NCI-H1930 (cell line): ENCODE results near the gene RANBP3.

Experiments
- DNase-seq, 2 experiments: peaks; one replicate each; lab custom pipeline; 2025; lab: John Stamatoyannopoulos, UW

Gene RANBP3

DNA sequence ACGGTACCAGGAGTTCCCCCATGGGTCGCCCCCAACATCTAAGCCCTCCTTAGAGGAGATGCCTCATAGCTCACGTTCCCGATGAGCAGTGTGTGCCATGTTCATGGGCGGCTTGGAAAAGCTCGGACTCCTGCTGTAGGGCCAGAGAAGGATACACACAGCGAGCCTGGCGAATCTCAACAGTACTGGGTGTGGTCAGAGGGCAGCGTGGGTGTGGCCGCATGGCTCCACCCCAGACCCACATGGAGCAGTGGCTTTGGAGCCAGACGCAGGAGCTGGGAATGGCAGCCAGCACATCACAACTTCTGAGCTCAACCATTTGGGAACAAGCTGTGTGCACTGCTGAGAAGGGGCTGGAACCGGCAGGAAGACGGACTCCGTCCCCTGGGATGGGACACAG lies 48.3 kb downstream of the RANBP3 start:
- no peak for DNase-seq

DNA sequence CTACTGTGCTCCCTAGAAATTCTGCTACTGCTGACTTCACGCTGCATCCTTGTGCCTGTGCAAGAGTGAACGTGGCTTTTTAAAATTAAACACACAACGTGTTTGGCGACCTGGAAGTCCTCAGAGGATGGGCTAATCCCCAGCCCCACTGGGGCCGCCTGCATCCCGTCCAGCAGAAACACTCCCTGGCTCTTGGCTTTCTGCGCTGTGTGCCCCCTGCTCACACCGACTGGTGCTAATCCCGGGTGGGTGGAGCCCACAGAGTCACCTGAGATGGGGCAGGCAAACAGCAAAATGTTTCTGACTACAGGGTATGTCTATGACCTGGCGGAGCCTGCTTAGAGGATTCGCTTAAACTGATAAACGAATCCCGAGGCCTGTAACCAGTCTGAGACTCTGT lies 48.8 kb downstream of the RANBP3 start:
- DNase-seq = no peak

DNA sequence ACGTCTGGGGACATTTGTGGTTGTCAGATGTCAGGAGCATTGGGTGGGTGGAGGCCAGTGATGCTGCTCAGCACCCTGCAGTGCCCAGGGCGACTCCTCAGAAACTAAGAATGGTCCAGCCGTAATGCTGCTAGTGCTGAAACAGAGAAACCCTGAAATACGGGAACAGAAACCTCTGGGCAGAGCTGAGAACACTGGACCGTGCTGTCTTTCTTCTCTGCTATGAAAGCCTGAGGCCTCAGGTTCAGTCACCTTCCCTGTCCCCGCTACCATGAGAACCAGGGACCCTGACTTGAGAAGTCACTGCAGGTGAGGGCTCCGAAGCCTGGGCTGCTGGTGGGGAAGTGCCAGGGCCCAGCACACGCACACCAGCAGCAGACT lies 50.5 kb downstream of the RANBP3 start:
- DNase-seq = no peak

DNA sequence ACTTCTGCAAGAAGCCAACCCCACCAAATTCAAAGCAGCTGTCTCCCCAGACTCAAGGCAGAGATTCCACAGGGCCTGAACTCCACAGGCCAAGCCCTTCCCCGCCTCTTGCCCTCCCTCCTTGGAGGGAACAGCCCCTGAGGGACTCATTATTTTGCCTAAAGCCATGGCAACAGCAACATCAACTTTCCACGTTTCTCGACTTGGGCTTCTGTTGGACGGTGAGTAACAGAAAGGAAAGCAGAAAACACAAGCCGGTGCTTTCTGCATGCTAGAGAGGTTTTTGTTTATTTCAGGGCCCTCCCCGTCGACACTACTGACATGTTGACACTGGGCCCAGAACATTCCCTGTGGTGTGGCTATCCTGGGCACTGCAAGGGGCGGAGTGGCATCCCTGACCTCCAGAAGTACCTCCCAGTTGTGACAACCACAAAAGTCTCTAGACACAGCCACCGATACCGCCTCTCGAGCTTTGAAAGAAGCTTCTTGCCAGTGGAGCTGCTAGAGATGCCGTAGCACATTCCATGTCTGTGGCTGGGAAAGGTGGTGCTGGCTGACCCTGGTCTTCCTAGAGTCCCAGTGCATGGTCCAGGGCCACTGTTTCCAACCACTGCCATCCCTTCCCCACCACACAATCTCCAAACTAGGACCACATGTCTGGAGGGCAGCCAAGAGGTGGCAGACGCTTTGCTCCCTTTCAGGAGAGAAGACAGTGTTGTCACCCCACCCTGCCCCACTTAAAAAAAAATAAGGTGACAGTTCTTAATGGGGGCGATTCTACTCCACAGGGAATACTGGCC lies 51.1 kb downstream of the RANBP3 start:
- DNase-seq = no peak

DNA sequence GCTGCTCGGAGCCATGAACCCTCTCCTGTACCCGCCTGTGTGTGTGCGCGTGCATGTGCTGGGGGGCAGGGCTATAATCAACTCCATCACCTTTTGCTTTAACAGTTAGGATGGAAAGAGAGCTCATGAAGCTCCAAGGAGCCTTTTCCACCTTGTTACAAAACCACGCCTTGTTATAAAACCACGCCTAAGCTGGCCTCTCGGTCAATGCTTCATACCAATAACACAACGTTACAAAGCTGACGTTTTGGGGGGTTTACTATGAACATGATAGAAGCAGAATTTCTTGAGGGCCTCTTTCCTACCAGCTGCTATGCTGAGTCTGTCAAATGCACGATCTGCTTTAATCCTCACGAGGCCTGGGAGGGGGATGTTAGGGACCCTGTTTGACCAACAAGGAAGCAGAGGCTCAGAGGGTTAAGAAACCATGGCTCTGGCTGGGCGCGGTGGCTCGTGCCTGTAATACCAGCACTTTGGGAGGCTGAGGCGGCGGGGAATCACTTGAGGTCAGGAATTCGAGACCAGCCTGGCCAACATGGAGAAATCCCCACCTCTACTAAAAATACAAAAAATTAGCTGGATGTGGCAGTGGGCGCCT lies 52.0 kb downstream of the RANBP3 start:
- no peak for DNase-seq

DNA sequence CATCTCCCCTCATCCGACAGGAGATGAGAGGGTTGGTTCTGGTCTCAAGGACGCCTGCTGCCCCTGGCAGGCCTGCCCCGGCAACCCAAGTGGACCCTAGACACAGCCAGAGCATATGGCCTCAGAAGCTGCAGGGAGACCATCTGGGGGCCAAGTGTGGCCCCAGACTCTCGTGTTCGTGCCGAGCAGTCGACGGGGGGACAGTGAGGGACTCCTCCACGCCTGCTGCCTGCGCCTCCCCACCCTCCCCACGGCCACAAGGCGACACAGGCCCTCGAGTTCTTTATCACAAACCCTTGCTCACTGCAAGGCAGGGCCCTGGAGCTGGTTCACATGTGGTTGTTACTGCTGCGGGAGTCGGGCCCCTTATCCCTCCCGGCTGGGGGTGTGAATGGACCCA lies 54.6 kb downstream of the RANBP3 start:
- DNase-seq = no peak

DNA sequence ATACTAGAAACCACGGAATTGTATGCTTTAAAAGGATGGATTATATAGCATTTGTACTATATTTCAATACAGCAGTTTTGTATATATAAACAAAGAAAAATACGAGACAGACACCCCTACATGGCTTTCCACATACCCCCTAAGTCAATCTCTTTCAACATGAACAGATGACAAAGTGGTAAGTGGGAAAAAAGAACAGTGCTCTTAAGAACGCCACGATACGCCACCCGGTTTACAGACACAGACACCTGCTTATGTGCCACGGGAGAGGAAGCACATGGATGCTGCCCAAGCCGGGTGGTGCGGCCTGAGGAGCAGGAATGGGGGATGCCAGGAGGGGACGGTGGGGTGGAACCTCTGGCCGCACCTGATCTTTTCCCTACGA lies 55.8 kb downstream of the RANBP3 start:
- no peak for DNase-seq

DNA sequence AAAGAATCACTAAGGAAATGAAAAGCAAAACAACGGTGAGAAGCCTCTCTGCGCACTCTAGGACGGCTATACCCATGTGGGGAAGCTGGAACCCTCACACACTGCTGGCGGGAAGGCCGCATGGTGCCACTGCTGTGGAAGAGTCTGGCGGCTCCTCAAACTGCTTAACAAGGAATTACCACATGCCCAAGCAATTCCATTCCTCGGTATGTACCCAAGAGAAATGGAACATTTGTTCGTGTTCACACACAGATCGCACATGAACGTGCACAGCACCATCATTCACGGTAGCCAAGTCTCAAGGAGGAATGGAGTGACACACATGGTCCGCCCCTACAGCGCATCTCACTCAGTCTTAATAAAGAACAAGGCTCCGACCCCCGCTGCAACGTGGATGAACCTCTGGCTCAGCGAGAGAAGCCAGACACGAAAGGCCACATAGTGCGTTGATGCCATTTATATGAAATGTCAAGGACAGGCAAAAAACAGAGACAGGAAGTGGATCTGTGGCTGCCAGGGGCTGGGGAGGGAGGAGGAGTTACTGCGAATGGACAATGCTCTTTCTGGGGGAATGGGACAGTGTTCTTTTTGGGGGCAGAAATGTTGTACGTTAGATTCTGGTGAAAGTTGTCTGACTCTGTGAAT lies 56.3 kb downstream of the RANBP3 start:
- no peak for DNase-seq

DNA sequence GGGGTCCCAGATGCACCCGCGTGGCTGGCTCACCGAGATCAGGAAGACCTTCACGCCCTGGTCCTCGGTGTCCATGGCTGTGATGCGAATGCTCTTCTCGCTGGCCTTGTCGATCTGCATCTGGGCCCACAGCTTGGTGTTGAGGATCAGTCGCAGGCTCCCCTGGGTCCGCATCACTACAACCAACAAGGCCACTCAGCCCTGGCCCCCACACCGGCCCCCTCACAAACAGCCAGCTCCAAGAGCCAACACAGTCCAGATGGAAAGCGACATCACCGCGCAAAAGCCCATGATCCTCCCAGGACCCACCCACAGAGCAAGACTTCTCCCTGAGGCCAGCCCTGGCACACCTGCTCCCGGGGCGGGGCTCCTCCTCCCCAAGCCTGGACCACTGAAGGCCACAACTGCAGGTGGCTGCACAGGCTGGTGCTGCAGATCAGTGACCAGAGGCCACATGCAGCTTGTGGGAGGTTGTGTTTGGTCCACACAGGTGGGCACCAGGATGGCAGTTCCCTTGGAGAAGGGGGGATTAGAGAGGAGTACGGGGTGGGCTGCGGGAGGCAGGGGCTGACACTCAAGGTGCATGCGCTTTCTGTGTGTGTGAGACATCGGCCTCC lies 59.4 kb downstream of the RANBP3 start:
- no peak for DNase-seq

DNA sequence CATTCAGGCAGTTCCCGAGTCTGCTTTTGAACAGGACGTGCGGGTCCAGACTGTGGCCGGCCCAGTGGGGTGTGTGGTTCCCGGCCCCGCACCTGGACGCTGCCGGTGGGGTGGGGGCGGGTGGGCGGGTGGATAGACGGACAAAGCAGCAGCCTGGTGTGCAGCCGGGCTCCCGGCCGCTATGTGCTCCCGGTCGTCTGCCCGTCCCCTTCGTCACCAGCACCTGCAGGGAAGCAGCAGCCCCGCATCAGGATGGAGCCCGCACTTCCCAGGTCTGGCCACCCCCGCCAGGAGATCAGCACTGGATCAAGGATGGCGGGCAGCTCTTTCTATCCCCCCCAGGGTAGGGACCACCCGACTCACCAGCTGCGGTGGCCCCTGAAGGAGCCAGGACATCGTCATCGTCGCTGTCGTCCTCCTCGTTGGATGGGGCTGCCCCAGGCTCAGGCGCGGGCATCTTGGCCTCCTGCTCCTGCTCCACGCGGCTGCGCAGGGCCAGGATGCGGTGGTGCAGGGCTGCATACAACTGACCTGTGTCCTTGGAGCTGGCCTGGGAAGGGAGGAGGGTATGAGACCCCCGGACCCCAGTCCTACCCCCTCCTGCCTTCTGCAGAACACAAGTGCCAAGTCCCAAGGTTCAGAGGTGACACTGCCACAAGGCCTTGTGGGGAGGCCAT lies 60.4 kb downstream of the RANBP3 start:
- no peak for DNase-seq

DNA sequence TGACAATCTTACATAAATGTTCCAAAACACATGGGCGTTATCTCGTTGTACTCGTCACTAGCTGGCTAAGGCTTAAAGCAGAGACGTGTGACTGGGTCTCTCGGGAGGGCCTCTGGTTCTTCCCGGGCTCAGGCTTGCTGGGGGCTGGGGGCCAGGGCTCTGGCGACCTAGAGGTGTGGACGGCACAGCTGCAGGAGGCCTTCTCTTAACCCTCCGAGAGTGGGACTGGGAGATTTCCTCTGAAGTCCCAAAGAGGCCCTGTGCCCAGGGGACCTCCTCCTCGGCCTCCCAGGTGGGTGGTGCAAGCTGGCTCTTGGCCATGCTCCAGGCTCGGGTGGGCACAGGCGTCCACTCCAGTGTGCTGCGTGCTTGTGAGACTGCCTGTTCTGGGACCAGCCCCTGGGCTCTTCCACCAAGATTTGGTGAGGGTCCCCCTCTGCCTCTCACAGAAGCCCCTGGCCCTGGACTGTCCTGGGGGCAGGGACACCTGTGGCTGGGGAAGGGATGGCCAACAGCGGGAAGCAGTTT lies 61.7 kb downstream of the RANBP3 start:
- no peak for DNase-seq

DNA sequence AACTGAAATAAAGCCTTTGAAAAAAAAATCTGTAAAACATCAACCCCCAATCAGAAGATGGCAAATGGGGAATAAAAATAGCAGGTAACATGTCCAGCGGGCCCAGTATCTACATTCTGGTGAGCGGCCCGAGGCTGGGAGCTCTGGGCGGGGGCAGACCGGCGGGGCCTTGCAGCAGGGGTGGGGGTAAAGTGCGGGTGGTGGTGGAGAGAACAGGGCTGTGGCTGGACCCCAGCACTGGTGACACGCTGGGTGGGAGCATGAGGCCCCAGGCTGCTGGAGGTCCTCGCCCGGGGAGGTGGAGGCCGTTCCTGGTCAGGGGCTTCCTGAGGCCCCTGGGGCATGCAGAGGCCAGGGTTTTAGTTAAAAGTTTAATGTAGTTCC lies 62.2 kb downstream of the RANBP3 start:
- no peak for DNase-seq

DNA sequence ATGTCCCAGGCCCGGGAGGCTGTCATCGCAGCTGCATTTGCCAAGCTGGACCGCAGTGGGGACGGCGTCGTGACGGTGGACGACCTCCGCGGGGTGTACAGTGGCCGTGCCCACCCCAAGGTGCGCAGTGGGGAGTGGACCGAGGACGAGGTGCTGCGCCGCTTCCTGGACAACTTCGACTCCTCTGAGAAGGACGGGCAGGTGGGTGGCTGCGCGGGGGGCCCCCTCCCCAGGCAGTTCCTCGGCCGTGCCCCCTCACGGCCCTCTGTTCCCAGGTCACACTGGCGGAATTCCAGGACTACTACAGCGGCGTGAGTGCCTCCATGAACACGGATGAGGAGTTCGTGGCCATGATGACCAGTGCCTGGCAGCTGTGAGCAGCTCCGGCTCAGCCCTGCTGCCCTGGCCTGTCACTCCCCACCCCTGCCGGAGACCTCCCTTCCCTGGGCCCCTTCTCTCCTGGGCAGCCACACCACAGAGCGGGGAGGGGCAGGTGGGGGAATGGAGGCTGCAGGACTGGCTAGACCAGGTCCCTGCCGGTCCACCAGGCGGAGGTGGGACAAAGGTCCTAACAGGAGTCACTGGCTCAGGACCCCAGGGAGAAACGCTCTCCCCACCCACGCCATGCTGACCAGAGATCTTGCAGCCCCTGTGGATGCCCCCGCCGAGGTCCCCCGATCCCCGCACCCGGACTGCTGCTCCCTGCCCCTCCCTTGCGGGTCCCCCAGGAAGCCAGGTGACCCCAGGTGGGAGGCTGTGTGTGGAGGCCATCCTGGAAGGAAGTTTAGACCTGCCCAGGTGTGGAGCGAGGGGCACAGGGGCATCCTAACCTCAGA lies 62.8 kb downstream of the RANBP3 start:
- DNase-seq = no peak

DNA sequence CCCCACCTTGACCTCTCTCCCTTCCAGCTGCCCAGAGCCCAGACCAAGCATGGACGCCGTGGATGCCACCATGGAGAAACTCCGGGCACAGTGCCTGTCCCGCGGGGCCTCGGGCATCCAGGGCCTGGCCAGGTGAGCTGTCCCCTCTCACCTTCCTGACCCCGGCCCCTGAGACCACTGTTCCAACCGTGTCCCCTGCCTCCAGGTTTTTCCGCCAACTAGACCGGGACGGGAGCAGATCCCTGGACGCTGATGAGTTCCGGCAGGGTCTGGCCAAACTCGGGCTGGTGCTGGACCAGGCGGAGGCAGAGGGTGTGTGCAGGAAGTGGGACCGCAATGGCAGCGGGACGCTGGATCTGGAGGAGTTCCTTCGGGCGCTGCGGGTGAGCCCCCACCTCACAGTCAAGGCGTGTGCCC lies 63.6 kb downstream of the RANBP3 start:
- no peak for DNase-seq

DNA sequence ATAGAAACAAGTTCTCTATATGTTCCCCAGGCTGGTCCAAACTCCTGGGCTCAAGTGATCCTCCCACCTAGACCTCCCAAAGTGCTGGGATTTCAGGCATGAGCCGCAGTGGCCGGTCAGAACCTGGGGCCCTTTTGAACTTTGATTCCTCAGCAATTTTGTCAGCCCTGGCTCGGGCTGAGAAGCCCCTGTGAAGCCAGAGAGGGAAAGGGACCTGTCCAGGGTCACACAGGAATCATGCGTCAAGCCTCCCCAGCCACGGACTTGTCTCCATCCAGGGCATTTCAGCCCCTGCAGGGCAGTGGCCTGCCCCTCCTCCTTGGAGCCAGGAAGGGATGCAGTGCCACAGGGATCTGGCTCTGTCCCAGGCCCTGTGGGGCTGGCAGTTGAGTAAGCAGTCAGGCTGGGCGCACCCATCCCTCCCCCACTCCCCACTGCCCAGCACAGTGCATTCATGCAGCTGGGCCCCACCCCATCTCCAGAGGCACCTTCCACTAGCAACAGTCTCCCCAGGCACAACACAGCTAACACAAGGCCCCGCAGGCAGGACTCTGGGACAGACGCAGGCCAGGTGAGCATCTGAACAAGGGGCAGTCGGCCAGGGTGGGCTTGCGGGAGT lies 64.1 kb downstream of the RANBP3 start, which contains the start of gene CAPS:
CAPS (plus strand) TSS at position 516 of the 619 bp plus-strand sequence. CDS start 153 bp downstream, outside the sequence.
- DNase-seq = no peak

DNA sequence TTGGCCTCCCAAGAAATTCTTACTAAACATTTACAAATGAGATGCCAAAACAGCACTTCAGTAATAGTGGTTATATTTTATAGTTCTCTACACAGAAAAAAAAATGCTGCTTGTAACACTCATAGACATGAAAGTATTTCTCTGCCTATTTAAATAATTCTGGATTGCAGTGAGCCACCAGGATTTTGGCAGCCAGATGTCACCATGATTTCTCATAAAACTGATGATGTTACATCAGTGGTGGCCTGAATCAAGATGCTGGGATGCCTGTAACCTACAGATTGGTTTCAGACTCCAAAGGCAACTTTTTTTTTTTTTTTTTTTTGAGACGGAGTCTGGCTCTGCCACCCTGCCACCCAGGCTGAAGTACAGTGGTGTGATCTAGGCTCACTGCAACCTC lies 66.6 kb downstream of the RANBP3 start:
- DNase-seq = no peak

DNA sequence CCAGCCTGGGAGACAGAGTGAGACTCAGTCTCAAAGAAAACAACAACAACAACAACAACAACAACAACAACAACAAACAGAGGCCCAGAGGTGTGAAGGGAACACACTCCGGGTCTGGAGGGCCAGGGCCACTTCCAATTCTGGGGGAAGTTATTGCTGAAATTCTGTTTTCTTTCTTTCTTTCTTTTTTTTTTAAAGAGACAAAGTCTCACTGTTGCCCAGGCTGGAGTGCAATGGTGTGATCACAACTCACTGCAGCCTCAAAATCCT lies 67.4 kb downstream of the RANBP3 start:
- DNase-seq = no peak

DNA sequence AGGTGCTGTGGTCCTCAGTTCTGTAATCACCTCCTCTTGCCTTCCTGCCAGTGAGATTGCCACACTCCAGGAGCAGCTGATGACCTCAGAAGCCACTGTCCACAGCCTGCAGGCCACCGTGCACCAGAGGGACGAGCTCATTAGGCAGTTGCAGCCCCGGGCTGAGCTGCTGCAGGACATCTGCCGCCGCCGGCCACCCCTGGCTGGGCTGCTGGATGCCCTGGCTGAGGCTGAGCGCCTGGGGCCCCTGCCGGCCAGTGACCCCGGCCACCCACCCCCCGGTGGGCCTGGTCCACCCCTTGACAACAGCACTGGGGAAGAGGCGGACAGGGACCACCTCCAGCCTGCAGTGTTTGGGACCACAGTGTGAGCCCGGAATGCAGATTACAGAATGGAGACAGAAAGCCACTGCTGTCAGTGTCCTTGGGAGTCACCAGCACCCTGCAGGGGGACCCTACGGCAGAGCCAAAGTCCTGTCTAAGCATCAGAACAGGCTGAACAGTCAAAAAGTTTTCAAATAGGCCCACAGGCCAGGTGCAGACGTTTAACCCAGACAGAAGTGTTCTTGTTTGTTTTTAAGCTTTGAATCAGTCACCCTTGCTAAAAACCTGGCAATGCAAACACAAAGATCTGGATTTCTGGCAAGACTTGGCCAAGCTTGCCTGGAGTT lies 69.0 kb downstream of the RANBP3 start:
- DNase-seq = no peak

DNA sequence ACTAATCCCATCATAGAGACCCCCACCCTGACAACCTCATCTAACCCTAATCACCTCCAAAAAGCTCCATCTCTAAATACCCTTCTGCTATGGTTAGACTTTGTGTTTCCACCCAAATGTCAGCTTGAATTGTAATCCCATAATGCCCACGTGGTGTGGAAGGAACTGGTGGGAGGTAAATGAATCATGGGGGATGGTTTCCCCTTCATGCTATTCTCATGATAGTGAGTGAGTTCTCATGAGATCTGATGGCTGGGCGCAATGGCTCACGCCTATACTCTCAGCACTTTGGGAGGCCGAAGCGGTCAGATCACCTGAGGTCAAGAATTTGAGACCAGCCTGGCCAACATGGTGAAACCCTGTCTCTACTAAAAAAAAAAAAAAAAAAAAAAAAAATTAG lies 70.7 kb downstream of the RANBP3 start:
- no peak for DNase-seq

DNA sequence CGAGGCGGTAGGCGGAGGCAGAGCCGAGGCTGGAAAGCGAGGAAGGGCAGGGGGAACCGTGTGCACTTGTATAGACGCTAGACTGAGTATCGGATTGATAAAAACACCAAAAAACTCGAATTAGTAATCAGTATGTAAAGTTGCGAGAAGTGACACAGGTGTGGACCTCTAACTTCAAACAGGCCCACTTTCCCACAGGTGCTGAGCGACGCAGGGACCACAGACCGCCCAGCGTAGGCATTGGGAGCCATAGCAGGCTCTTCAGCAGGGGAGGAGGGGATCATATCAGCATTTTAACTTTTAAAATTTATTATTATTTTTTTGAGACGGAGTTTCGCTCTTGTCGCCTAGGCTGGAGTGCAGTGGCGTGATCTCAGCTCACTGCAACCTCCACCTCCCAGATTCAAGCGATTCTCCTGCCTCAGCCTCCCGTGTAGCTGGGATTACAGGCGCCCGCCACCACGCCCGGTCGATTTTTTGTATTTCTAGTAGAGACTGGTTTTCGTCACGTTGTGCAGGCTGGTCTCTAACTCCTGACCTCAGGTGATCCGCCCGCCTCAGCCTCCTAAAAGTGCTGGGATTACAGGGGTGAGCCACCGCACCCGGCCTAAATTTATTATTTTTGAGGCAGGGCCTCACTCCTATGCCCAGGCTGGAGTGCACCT lies 72.7 kb downstream of the RANBP3 start:
- no peak for DNase-seq
